ENCODE results near the gene CHRNG.

The CHRNG gene

GRCh38 chr2:232515639-232516038, 23.9 kb upstream of the CHRNG start:
- DNase-seq (ENCODE audit: low spot score) (no peak), ATAC-seq (ENCODE audit: low read depth) (no peak)
- Histone ChIP-seq H3K9me3 (ENCODE audit: severe bottlenecking) (no peaks in the 10 kb centered on the region), H3K36me3 (ENCODE audit: low read depth) (no peaks in the 10 kb centered on the region), H3K4me1 (ENCODE audit: insufficient read depth, poor library complexity, severe bottlenecking) (no peaks in the 10 kb centered on the region), H3K27me3 (ENCODE audit: insufficient read depth, poor library complexity, severe bottlenecking) (no peaks in the 10 kb centered on the region), H3K4me3 (ENCODE audit: severe bottlenecking) (no peak overlapping the region), H3K27ac (ENCODE audit: poor library complexity, severe bottlenecking) (no peak overlapping the region)
- TF ChIP-seq, protein P1, sequence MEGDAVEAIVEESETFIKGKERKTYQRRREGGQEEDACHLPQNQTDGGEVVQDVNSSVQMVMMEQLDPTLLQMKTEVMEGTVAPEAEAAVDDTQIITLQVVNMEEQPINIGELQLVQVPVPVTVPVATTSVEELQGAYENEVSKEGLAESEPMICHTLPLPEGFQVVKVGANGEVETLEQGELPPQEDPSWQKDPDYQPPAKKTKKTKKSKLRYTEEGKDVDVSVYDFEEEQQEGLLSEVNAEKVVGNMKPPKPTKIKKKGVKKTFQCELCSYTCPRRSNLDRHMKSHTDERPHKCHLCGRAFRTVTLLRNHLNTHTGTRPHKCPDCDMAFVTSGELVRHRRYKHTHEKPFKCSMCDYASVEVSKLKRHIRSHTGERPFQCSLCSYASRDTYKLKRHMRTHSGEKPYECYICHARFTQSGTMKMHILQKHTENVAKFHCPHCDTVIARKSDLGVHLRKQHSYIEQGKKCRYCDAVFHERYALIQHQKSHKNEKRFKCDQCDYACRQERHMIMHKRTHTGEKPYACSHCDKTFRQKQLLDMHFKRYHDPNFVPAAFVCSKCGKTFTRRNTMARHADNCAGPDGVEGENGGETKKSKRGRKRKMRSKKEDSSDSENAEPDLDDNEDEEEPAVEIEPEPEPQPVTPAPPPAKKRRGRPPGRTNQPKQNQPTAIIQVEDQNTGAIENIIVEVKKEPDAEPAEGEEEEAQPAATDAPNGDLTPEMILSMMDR (IDR thresholded peaks at IDR 0.05; ENCODE audit: poor library complexity, severe bottlenecking), result no peak

DNA sequence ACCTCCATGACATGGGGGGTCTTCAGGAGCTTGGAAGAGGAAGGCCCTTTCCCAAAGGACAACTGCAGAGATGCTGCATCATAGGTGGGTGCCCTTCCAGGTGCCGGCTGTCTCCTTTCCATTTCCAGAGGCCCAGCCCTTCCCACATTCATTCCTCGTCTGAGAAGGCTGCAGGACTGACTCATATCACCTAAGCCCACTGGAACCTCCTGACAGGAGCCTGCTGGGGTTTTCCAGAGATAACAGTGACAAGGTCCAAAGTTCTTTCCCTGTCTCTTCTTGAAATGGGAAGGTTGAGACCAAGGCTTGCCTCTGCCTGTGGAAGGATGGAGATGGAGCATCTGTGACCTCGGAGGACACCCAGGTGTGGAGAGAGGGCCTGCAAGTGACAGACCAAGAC, 22.9 kb upstream of the CHRNG start:
- DNase-seq (ENCODE audit: low spot score) (no peak), ATAC-seq (ENCODE audit: low read depth) (no peak)
- Histone ChIP-seq H3K27me3 (ENCODE audit: insufficient read depth, poor library complexity, severe bottlenecking) (peaks cover 5% of the 10 kb centered on the region), H3K36me3 (ENCODE audit: low read depth) (no peaks in the 10 kb centered on the region), H3K4me1 (ENCODE audit: insufficient read depth, poor library complexity, severe bottlenecking) (no peaks in the 10 kb centered on the region), H3K9me3 (ENCODE audit: severe bottlenecking) (no peaks in the 10 kb centered on the region), H3K4me3 (ENCODE audit: severe bottlenecking) (no peak overlapping the region), H3K27ac (ENCODE audit: poor library complexity, severe bottlenecking) (no peak overlapping the region)
- TF ChIP-seq, protein P1 (IDR thresholded peaks at IDR 0.05; ENCODE audit: poor library complexity, severe bottlenecking), result no peak

- TF ChIP-seq, protein P1 (IDR thresholded peaks at IDR 0.05; ENCODE audit: poor library complexity, severe bottlenecking), result no peak
- no peak overlapping the region for H3K27ac ChIP-seq (ENCODE audit: poor library complexity, severe bottlenecking)
- DNase-seq (ENCODE audit: low spot score) (no peak), ATAC-seq (ENCODE audit: low read depth) (no peak)
- H3K36me3 ChIP-seq (ENCODE audit: low read depth), result no peaks in the 10 kb centered on the region
- H3K9me3 ChIP-seq (ENCODE audit: severe bottlenecking), result no peaks in the 10 kb centered on the region
- no peak overlapping the region for H3K4me3 ChIP-seq (ENCODE audit: severe bottlenecking)
- H3K4me1 ChIP-seq (ENCODE audit: insufficient read depth, poor library complexity, severe bottlenecking), result no peaks in the 10 kb centered on the region
- peaks cover 26% of the 10 kb centered on the region for H3K27me3 ChIP-seq (ENCODE audit: insufficient read depth, poor library complexity, severe bottlenecking)
Measured at GRCh38 chr2:232518844-232519243, 20.6 kb upstream of the CHRNG start.

GRCh38 chr2:232519581-232520438, 19.7 kb upstream of the CHRNG start, which contains the start of gene PRSS56:
TSS of gene PRSS56 (plus strand) at chr2:232520388. CDS start at chr2:232520599, 211 bp downstream.
- TF ChIP-seq, protein P1 (IDR thresholded peaks at IDR 0.05; ENCODE audit: poor library complexity, severe bottlenecking), result no peak
- Histone ChIP-seq H3K9me3 (ENCODE audit: severe bottlenecking) (no peaks in the 10 kb centered on the region), H3K4me3 (ENCODE audit: severe bottlenecking) (no peak within 1 kb of the TSS), H3K36me3 (ENCODE audit: low read depth) (no peaks in the 10 kb centered on the region), H3K4me1 (ENCODE audit: insufficient read depth, poor library complexity, severe bottlenecking) (no peaks in the 10 kb centered on the region), H3K27ac (ENCODE audit: poor library complexity, severe bottlenecking) (no peak within 1 kb of the TSS), H3K27me3 (ENCODE audit: insufficient read depth, poor library complexity, severe bottlenecking) (peaks cover 35% of the 10 kb centered on the region)
- ATAC-seq (ENCODE audit: low read depth), result no peak
- DNase-seq (ENCODE audit: low spot score), result no peak

- no peaks in the 10 kb centered on the region for H3K4me1 ChIP-seq (ENCODE audit: insufficient read depth, poor library complexity, severe bottlenecking)
- peaks cover 35% of the 10 kb centered on the region for H3K27me3 ChIP-seq (ENCODE audit: insufficient read depth, poor library complexity, severe bottlenecking)
- H3K9me3 ChIP-seq (ENCODE audit: severe bottlenecking), result no peaks in the 10 kb centered on the region
- no peak overlapping the region for H3K27ac ChIP-seq (ENCODE audit: poor library complexity, severe bottlenecking)
- ATAC-seq (ENCODE audit: low read depth) (no peak), DNase-seq (ENCODE audit: low spot score) (no peak)
- H3K36me3 ChIP-seq (ENCODE audit: low read depth), result no peaks in the 10 kb centered on the region
- TF ChIP-seq, protein P1 (IDR thresholded peaks at IDR 0.05; ENCODE audit: poor library complexity, severe bottlenecking), result no peak
- no peak overlapping the region for H3K4me3 ChIP-seq (ENCODE audit: severe bottlenecking)
Measured at GRCh38 chr2:232520489-232520888, 19.0 kb upstream of the CHRNG start.
